Endothelial cell of umbilical vein (primary cell): ENCODE data around the gene NOP9. TPM values are rescaled to one million over a fixed set of nuclear protein-coding genes. Genes with fewer than 3 reads are reported as not detected.

ENCODE experiments used
- BruUV-seq: library from RNA; stranded (reverse); fragments of 400-500 nt; replicated peaks from 2 replicates; lab custom pipeline; 2021; lab: Mats Ljungman, UMichigan
- CTCF ChIA-PET: fragments of 300-600, 350-600 bp; sonication (Branson Sonifier 250); formaldehyde crosslinking; loops from one replicate; lab custom pipeline; 2021; ENCODE audit warnings: antibody characterized with exemption, inconsistent platforms; lab: Charles Lee
- POLR2A ChIA-PET: fragments of 300-600, 350-600 bp; sonication (Branson Sonifier 250); formaldehyde crosslinking; loops from one replicate; lab custom pipeline; 2021; ENCODE audit warnings: antibody characterized with exemption, inconsistent platforms; lab: Charles Lee
- DNase-seq: peaks from one replicate; pipeline ENCODE4 v3.0.0-alpha.2; 2011; ENCODE audit warnings: low read depth, low spot score
- FAIRE-seq: peaks from 2 replicates; lab custom pipeline; 2011; peaks lifted over from hg19 to GRCh38; lab: Jason Lieb, UNC
- H2AFZ ChIP-seq: 2 replicates; pipeline ENCODE4 v1.6.0; 2012; ENCODE audit warnings: low read depth, low read length, control low read depth, inconsistent platforms
- H3K27ac ChIP-seq: 2 replicates; pipeline ENCODE4 v1.5.1; 2011; ENCODE audit warnings: low read depth, mild to moderate bottlenecking, control low read depth, low read length, moderate library complexity; ENCODE audit not compliant: insufficient read depth
- H3K27me3 ChIP-seq, 2 experiments: 2 replicates each; pipeline versions ENCODE4 v1.6.0 to v1.6.1; 2011; ENCODE audit warnings: low read length in 2 of 2, mixed read lengths in 1 of 2; ENCODE audit not compliant: control insufficient read depth in 2 of 2, insufficient read depth in 2 of 2
- H3K36me3 ChIP-seq, 2 experiments: 2 replicates in 1 of 2; 3 replicates in 1 of 2; pipeline ENCODE4 v1.5.1; 2011; ENCODE audit warnings: low read length in 2 of 2, mild to moderate bottlenecking in 1 of 2, moderate library complexity in 1 of 2; ENCODE audit not compliant: control insufficient read depth in 2 of 2, insufficient read depth in 2 of 2; ENCODE audit errors: extremely low read depth in 1 of 2
- H3K4me1 ChIP-seq: 3 replicates; pipeline ENCODE4 v1.5.1; 2011; ENCODE audit warnings: mild to moderate bottlenecking, low read length; ENCODE audit not compliant: control insufficient read depth, insufficient read depth; ENCODE audit errors: extremely low read depth
- H3K4me2 ChIP-seq: 2 replicates; pipeline ENCODE4 v1.6.1; 2011; ENCODE audit warnings: low read length, control low read depth, mixed read lengths; ENCODE audit not compliant: insufficient read depth
- H3K4me3 ChIP-seq, 3 experiments: fragments of 200-600 bp in 1 of 3; sonication (generic), shearing (Covaris generic) in 1 of 3; replicated peaks in 1 of 3; 2 replicates each; pipeline ENCODE4 v1.5.1; 2011 to 2016; ENCODE audit warnings: control low read depth in 3 of 3, low read length in 3 of 3, mild to moderate bottlenecking in 2 of 3, inconsistent platforms in 1 of 3, low read depth in 1 of 3, moderate library complexity in 1 of 3; ENCODE audit not compliant: insufficient read depth in 1 of 3
- H3K79me2 ChIP-seq: 2 replicates; pipeline ENCODE4 v1.6.0; 2012; ENCODE audit warnings: low read length, inconsistent platforms; ENCODE audit not compliant: control insufficient read depth, insufficient read depth
- H3K9ac ChIP-seq: replicated peaks from 2 replicates; pipeline ENCODE3; 2011; ENCODE audit warnings: low read length, control low read depth; ENCODE audit not compliant: insufficient read depth; ENCODE audit errors: extremely low read depth
- H3K9me1 ChIP-seq: replicated peaks from 3 replicates; pipeline ENCODE4 v1.6.0; 2011; ENCODE audit warnings: mild to moderate bottlenecking, low read length; ENCODE audit not compliant: control insufficient read depth, insufficient read depth; ENCODE audit errors: extremely low read depth
- H3K9me3 ChIP-seq: replicated peaks from 2 replicates; pipeline ENCODE4 v1.5.1; 2012; ENCODE audit warnings: low read length, inconsistent platforms; ENCODE audit not compliant: control insufficient read depth, insufficient read depth
- H4K20me1 ChIP-seq: replicated peaks from 2 replicates; pipeline ENCODE3; 2011; ENCODE audit warnings: mild to moderate bottlenecking, low read length; ENCODE audit not compliant: control insufficient read depth, insufficient read depth; ENCODE audit errors: extremely low read depth
- EZH2 ChIP-seq: IDR thresholded peaks from 2 replicates; pipeline ENCODE4 v1.6.1; 2012; ENCODE audit warnings: borderline replicate concordance, low read depth, mild to moderate bottlenecking, moderate library complexity, low read length, inconsistent platforms; ENCODE audit not compliant: severe bottlenecking
- FOS ChIP-seq: IDR thresholded peaks from 2 replicates; pipeline ENCODE4 v1.6.1; 2011; ENCODE audit warnings: mild to moderate bottlenecking, low read length, moderate library complexity, borderline replicate concordance; ENCODE audit not compliant: insufficient read depth
- GATA2 ChIP-seq: IDR thresholded peaks from 2 replicates; pipeline ENCODE4 v1.7.0; 2011; ENCODE audit warnings: low read depth, mild to moderate bottlenecking, moderate library complexity, mixed read lengths, low read length; ENCODE audit not compliant: insufficient read length, insufficient read depth
- JUN ChIP-seq: IDR thresholded peaks from 2 replicates; pipeline ENCODE4 v1.6.1; 2011; ENCODE audit warnings: borderline replicate concordance, low read depth; ENCODE audit not compliant: insufficient read length, insufficient read depth
- MAX ChIP-seq: IDR thresholded peaks from 2 replicates; pipeline ENCODE4 v1.6.1; 2011; ENCODE audit not compliant: insufficient read depth, insufficient read length
- MYC ChIP-seq: IDR thresholded peaks from one replicate; pipeline ENCODE4 v1.6.1; 2011; ENCODE audit warnings: mild to moderate bottlenecking, low read depth, low read length
- POLR2A ChIP-seq: IDR thresholded peaks from 2 replicates; pipeline ENCODE4 v1.6.1; 2012; ENCODE audit warnings: low read depth, mild to moderate bottlenecking, control low read depth, low read length
- POLR2AphosphoS5 ChIP-seq: IDR thresholded peaks from 2 replicates; pipeline ENCODE4 v1.6.1; 2012; ENCODE audit warnings: low read depth, mild to moderate bottlenecking, control low read depth, low read length, moderate library complexity; ENCODE audit not compliant: insufficient read depth
- dilution Hi-C: fragments of 300-500 bp; cut with MboI; formaldehyde crosslinking; loops from one replicate; pipeline ENCODE4 v1.15.0; 2019; ENCODE audit warnings: low sequenced_read_pairs; ENCODE audit not compliant: extremely low pct_ligation_motif_present
- intact Hi-C: fragments of 100-400 bp; cut with micrococcal nuclease; formaldehyde crosslinking; loops from one replicate; pipeline ENCODE4 v1.10.0; 2022
- polyA plus RNA-seq, 4 experiments: library from polyadenylated mRNA; depleted of rRNA in 3 of 4; stranded (reverse) in 3 of 4; unstranded in 1 of 4; fragments of >200 nt; gene quantifications; 2 replicates each; pipeline versions ENCODE4 v1.2.1 to v1.2.3, GENCODE V29; 2011 to 2012; ENCODE audit warnings: missing spikeins in 1 of 4
- total RNA-seq: library from RNA; stranded (reverse); gene quantifications from 2 replicates; pipeline ENCODE4 v1.2.3, GENCODE V29; 2021

The NOP9 gene
- total and polyA plus RNA-seq, 2 donors (not counting 3 experiments of a cell fraction or from before 2014, with no cell fraction given), result 16.2 to 31.0 TPM

- no peak overlapping the region for H3K4me2 ChIP-seq
These were observed 23.7 kb downstream of the NOP9 start for GRCh38 chr14:24323341-24323740.

GRCh38 chr14:24324024-24324423 is 24.4 kb downstream of the NOP9 start:
- CTCF ChIA-PET, result interaction anchor here (4.4 to 20.1 kb wide), 3 partner anchors 10 to 110 kb away, joined by 14 to 811 read pairs (median 23); partner anchors contain the start of genes CBLN3, CIDEB and KHNYN
- POLR2A ChIA-PET, result no interaction called here
- no peak for FAIRE-seq

More at GRCh38 chr14:24323341-24323740, 23.7 kb downstream of the NOP9 start:
- no peaks in the 10 kb centered on the region for H3K9me3 ChIP-seq
- no peak overlapping the region for H2AFZ ChIP-seq
- ChIA-PET POLR2A (no interaction called here), CTCF (interaction anchor here (4.4 to 20.1 kb wide), 3 partner anchors 10 to 111 kb away, joined by 14 to 811 read pairs (median 23); partner anchors contain the start of genes CBLN3, CIDEB and KHNYN)
- peaks cover 5% of the 10 kb centered on the region for H3K4me1 ChIP-seq
- FAIRE-seq (no peak), DNase-seq (no peak)
- intact Hi-C loops (no loop called here), dilution Hi-C loops (no loop called here)
- H3K27me3 ChIP-seq, result no peaks in the 10 kb centered on the region
- peaks cover 0 to 17% of the 10 kb centered on the region in 2 experiments for H3K36me3 ChIP-seq
- no peaks in the 10 kb centered on the region for H3K9me1 ChIP-seq
- H3K27ac ChIP-seq, result no peak overlapping the region
- BruUV-seq, result no TSS peak
- H3K79me2 ChIP-seq, result no peaks in the 10 kb centered on the region
- H3K9ac ChIP-seq, result no peak overlapping the region
- H4K20me1 ChIP-seq, result no peaks in the 10 kb centered on the region
- H3K4me3 ChIP-seq, result no peak overlapping the region
- TF ChIP-seq EZH2 (no peak), JUN (no peak), MYC (no peak)

More at GRCh38 chr14:24324024-24324423, 24.4 kb downstream of the NOP9 start:
- Histone ChIP-seq H3K4me3 (no peak overlapping the region), H3K9me3 (no peaks in the 10 kb centered on the region), H3K27me3 (no peaks in the 10 kb centered on the region), H3K9ac (no peak overlapping the region), H3K4me1 (peaks cover 5% of the 10 kb centered on the region), H3K27ac (no peak overlapping the region), H3K79me2 (no peaks in the 10 kb centered on the region), H3K4me2 (no peak overlapping the region), H4K20me1 (no peaks in the 10 kb centered on the region), H3K36me3 (peaks cover 0 to 18% of the 10 kb centered on the region in 2 experiments), H2AFZ (no peak overlapping the region), H3K9me1 (no peaks in the 10 kb centered on the region)
- TF ChIP-seq MAX (no peak), FOS (no peak), POLR2A (no peak), EZH2 (no peak), JUN (no peak), POLR2AphosphoS5 (no peak), GATA2 (no peak), MYC (no peak)
- no TSS peak for BruUV-seq
- DNase-seq, result no peak
- dilution Hi-C loops (no loop called here), intact Hi-C loops (no loop called here)
